ENCODE results near the gene IFNA5. TPM values are rescaled to one million over a fixed set of nuclear protein-coding genes. Genes with fewer than 3 reads are reported as not detected.

Gene IFNA5
- not detected for total RNA-seq

DNA sequence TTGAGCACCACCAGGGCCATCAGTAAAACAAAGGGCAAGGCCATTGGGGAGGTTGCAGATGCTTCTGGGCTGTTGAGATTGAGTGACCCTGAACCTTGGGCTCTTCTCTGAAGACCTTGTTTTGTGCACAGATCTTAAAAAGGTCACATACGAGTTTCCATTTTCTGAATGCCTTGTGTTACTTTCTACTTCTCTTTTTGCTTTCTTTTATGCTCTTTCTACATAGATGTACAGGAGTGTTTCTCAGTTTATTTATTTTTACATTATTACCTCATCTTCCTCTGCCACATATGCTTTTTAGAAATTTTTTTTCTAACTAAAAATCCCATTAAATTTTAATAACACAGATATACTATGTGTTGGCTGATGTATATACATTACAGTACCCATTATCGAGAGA is at the start of gene IFNA5:
TSS of gene IFNA5 (minus strand) at position 101 of the 400 bp plus-strand sequence. CDS start at position 44, 57 bp downstream.
- Histone ChIP-seq H3K9me3 (no peaks in the 10 kb centered on the region), H3K4me3 (replicated peaks in 1 of 3) (no peak within 1 kb of the TSS), H3K4me1 (no peaks in the 10 kb centered on the region), H3K27me3 (no peaks in the 10 kb centered on the region), H3K27ac (no peak within 1 kb of the TSS), H3K36me3 (no peaks in the 10 kb centered on the region)
- no peak for DNase-seq
- 92 to 93% methylated on average over 2 of the region's 2 CpGs for WGBS, 2 donors
- TF ChIP-seq, protein P1, sequence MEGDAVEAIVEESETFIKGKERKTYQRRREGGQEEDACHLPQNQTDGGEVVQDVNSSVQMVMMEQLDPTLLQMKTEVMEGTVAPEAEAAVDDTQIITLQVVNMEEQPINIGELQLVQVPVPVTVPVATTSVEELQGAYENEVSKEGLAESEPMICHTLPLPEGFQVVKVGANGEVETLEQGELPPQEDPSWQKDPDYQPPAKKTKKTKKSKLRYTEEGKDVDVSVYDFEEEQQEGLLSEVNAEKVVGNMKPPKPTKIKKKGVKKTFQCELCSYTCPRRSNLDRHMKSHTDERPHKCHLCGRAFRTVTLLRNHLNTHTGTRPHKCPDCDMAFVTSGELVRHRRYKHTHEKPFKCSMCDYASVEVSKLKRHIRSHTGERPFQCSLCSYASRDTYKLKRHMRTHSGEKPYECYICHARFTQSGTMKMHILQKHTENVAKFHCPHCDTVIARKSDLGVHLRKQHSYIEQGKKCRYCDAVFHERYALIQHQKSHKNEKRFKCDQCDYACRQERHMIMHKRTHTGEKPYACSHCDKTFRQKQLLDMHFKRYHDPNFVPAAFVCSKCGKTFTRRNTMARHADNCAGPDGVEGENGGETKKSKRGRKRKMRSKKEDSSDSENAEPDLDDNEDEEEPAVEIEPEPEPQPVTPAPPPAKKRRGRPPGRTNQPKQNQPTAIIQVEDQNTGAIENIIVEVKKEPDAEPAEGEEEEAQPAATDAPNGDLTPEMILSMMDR (IDR thresholded peaks at IDR 0.05): no peak
- no peak for TF ChIP-seq POLR2A (IDR thresholded peaks at IDR 0.05)
- intact Hi-C loops (cut with DNase I): no loop called here

DNA sequence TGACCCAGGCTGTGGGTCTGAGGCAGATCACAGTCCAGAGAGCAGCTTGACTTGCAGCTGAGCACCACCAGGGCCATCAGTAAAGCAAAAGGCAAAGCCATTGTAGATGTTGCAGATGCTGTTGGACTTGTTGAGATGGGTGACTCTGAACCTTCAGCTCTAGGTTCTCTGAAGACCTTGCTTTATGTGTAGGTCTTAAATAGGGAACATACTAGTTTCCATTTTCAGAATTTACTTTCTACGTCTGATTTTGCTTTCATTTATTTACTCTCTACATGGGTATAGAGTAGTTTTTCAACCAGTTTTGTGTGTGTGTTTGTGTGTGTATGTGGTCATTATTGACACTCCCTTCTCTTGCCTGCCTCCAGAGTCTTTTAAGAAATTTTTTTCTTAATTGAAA is 45.7 kb upstream of the IFNA5 start, which contains the start of gene IFNA6:
TSS of gene IFNA6 (minus strand) at position 101 of the 400 bp plus-strand sequence. CDS start at position 101, 0 bp downstream.
- no peaks in the 10 kb centered on the region for H3K9me3 ChIP-seq
- intact Hi-C loops (cut with DNase I): no loop called here
- no peak within 1 kb of the TSS for H3K4me3 ChIP-seq (replicated peaks in 1 of 3)
- H3K27ac ChIP-seq: no peak within 1 kb of the TSS
- DNase-seq: no peak
- no peaks in the 10 kb centered on the region for H3K4me1 ChIP-seq
- H3K36me3 ChIP-seq: no peaks in the 10 kb centered on the region
- TF ChIP-seq POLR2A (IDR thresholded peaks at IDR 0.05): no peak
- TF ChIP-seq, protein P1 (IDR thresholded peaks at IDR 0.05): no peak
- 89 to 90% methylated on average over 1 of the region's 1 CpG for WGBS, 2 donors
- no peaks in the 10 kb centered on the region for H3K27me3 ChIP-seq

- no peak overlapping the region for H3K4me3 ChIP-seq (replicated peaks in 1 of 3)
- WGBS, 2 donors: 70 to 77% methylated on average over 3 of the region's 3 CpGs
- no peak overlapping the region for H3K27ac ChIP-seq
- H3K9me3 ChIP-seq: no peaks in the 10 kb centered on the region
- no peaks in the 10 kb centered on the region for H3K36me3 ChIP-seq
- no peak for TF ChIP-seq POLR2A (IDR thresholded peaks at IDR 0.05)
- H3K4me1 ChIP-seq: no peaks in the 10 kb centered on the region
- H3K27me3 ChIP-seq: no peaks in the 10 kb centered on the region
- DNase-seq: no peak
- intact Hi-C loops (cut with DNase I): no loop called here
Observed at GRCh38 chr9:21348430-21348970, 43.4 kb upstream of the IFNA5 start.

DNA sequence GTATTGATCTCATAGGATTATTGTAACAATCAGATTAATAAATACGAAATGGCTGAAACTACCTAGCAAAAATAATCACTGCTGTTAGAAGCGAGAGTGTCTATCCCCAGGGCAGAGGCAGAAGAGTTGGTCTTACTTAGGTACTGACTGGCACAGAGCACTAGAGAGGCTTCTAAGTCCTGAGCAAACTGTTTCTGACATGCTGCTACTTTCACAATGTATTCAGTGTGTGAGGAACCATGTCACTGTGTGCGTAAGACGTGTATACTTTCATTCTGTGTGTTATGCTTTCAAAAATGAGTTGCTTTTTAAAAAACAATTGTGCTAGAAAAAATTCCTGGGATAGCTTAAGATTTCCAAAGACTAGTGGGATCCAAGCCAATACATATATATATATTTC is 35.6 kb upstream of the IFNA5 start:
- TF ChIP-seq, protein P1 (IDR thresholded peaks at IDR 0.05): no peak
- no peak for TF ChIP-seq POLR2A (IDR thresholded peaks at IDR 0.05)
- no peak for DNase-seq
- Histone ChIP-seq H3K9me3 (no peaks in the 10 kb centered on the region), H3K27ac (no peak overlapping the region), H3K4me1 (peaks cover 0 to 3% of the 10 kb centered on the region in 2 donors), H3K27me3 (no peaks in the 10 kb centered on the region), H3K36me3 (no peaks in the 10 kb centered on the region), H3K4me3 (replicated peaks in 1 of 3) (no peak overlapping the region)
- WGBS, 2 donors: 92 to 94% methylated on average over 4 of the region's 4 CpGs
- intact Hi-C loops (cut with DNase I): no loop called here

DNA sequence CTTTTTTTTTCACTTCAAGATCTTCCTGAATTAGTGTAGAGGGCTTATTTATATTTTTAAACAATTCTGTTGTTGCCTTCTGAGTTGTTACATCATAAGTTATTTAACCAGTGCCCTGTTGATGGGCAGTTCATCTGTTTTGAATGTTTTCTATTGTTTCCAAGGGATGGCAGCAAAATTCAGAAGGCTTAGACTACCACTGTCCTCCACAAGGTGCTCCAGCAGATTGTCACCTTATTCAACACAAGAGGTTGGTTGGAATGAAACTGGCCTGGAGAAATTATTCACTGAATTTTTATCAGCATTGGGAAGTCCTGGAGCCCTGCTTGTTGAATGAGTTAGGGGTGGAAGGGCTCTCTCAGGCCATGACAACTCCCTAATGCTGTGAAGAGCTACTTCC is 31.3 kb upstream of the IFNA5 start:
- H3K27ac ChIP-seq: no peak overlapping the region
- intact Hi-C loops (cut with DNase I): no loop called here
- no peak for DNase-seq
- H3K4me1 ChIP-seq: peaks cover 27 to 31% of the 10 kb centered on the region in 2 donors
- TF ChIP-seq POLR2A (IDR thresholded peaks at IDR 0.05): no peak
- TF ChIP-seq, protein P1 (IDR thresholded peaks at IDR 0.05): no peak
- H3K27me3 ChIP-seq: no peaks in the 10 kb centered on the region
- no peaks in the 10 kb centered on the region for H3K9me3 ChIP-seq
- H3K4me3 ChIP-seq (replicated peaks in 1 of 3): no peak overlapping the region
- no peaks in the 10 kb centered on the region for H3K36me3 ChIP-seq
